ENCODE measurements around the gene ZNF521.

GRCh38 chr18:25235401-25236042 is 116.4 kb downstream of the ZNF521 start:
- TF ChIP-seq CTCF (IDR thresholded peaks at IDR 0.05) (no peak), ZFX (IDR thresholded peaks at IDR 0.05; ENCODE audit: borderline replicate concordance) (no peak)

All from 22Rv1 (cell line).